ES-I3 (cell line): Measurements from ENCODE around the gene SMYD3.

Source experiments
- H3K36me3 ChIP-seq: 2 replicates; pipeline ENCODE4 v1.6.1; 2013; ENCODE audit warnings: mild to moderate bottlenecking, low read length, control low read depth, moderate library complexity; ENCODE audit not compliant: insufficient read depth
- H3K4me1 ChIP-seq: 2 replicates; pipeline ENCODE4 v1.6.1; 2013; ENCODE audit warnings: mild to moderate bottlenecking, control low read depth, low read length; ENCODE audit not compliant: insufficient read depth
- H3K9ac ChIP-seq: 2 replicates; pipeline ENCODE4 v1.6.1; 2013; ENCODE audit warnings: low read depth, mild to moderate bottlenecking, low read length, moderate library complexity
- H3K9me3 ChIP-seq: 2 replicates; pipeline ENCODE4 v1.6.1; 2013; ENCODE audit warnings: mild to moderate bottlenecking, low read length, moderate library complexity; ENCODE audit not compliant: control insufficient read depth, insufficient read depth

Gene SMYD3

DNA sequence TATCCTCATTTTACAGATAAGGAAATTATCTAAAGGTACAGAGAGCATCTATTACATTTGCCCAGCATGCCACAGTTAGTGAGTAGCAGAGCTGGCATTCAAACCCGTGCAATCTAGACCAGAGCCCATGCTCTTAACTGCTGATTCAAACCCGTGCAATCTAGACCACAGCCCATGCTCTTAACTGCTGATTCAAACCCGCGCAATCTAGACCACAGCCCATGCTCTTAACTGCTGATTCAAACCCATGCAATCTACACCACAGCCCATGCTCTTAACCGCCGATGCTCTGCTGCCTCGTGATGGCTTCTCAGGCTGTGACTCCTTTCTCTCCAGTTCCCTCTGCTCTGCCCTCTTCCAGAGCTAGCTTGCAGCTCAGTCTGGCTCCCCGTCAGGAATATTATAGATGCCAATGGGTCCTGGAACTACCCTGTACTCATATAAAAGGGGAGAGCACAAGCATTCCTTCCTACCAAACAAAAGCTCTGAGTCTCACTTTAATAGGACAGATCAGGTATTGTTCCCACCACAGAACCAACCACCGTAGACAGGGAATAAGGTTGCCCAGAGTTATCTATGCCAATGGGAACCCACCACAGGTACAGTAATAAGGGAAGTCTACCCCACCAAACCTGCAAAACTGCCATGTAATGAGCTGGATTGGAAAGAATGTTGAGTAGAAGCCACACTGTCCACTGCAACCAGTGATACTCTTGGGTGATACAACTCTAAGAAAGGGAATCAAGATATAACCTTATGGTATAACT is 78.4 kb downstream of the SMYD3 start:
- 0 out of 2 replicates have a peak, but pooled peaks cover under 1% of the 10 kb centered on the region for H3K36me3 ChIP-seq
- no peaks in the 10 kb centered on the region for H3K9me3 ChIP-seq
- H3K4me1 ChIP-seq = peaks cover 22% of the 10 kb centered on the region
- no peak overlapping the region for H3K9ac ChIP-seq

GRCh38 chr1:246427611-246428010 is 79.5 kb downstream of the SMYD3 start:
- Histone ChIP-seq H3K4me1 (peaks cover 22% of the 10 kb centered on the region), H3K36me3 (no peaks in the 10 kb centered on the region), H3K9ac (no peak overlapping the region), H3K9me3 (no peaks in the 10 kb centered on the region)

- Histone ChIP-seq H3K4me1 (peaks cover 22% of the 10 kb centered on the region), H3K36me3 (no peaks in the 10 kb centered on the region), H3K9me3 (no peaks in the 10 kb centered on the region), H3K9ac (no peak overlapping the region)
Measured at GRCh38 chr1:246425895-246426294, 81.2 kb downstream of the SMYD3 start.

GRCh38 chr1:246425139-246425794 is 81.8 kb downstream of the SMYD3 start:
- H3K9ac ChIP-seq = no peak overlapping the region
- no peaks in the 10 kb centered on the region for H3K36me3 ChIP-seq
- H3K9me3 ChIP-seq = no peaks in the 10 kb centered on the region
- peaks cover 22% of the 10 kb centered on the region for H3K4me1 ChIP-seq

GRCh38 chr1:246420300-246420699 is 86.8 kb downstream of the SMYD3 start:
- peaks cover 2% of the 10 kb centered on the region; the same call in 1 of the 2 replicates for H3K4me1 ChIP-seq
- H3K9ac ChIP-seq = no peak overlapping the region
- no peaks in the 10 kb centered on the region for H3K36me3 ChIP-seq
- peaks cover 2% of the 10 kb centered on the region; the same call in 1 of the 2 replicates for H3K9me3 ChIP-seq

DNA sequence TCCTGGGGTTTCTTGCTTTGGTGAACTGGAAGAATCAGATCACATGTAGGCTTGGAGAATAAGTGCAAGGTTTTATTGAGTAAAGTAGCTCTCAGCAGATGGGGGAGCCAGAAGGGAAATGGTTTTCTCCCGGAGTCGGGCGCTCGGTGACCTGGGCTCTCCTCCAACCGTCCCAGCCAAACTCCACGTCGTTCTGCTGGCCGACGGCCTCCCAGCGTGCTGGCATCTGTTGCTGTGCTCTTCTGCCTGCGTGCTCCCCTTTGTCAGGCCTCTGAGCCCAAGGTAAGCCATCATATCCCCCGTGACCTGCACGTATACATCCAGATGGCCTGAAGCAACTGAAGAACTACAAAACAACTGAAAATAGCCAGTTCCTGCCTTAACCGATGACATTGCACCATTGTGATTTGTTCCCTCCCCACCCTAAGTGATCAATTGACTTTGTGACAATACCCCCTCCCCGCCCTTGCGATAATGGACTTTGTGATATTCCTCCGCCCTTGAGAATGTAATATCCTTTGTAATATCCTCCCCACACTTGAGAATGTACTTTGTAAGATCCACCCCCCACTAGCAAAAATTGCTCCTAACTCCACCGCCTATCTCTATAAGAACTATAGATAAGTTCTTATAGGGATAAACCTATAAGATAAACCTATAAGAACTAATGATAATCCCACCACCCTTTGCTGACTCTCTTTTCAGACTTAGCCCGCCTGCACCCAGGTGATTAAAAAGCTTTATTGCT is 88.3 kb downstream of the SMYD3 start:
- H3K9ac ChIP-seq = no peak overlapping the region
- H3K36me3 ChIP-seq = no peaks in the 10 kb centered on the region
- peaks cover 2% of the 10 kb centered on the region; the same call in 1 of the 2 replicates for H3K9me3 ChIP-seq
- no peaks in the 10 kb centered on the region for H3K4me1 ChIP-seq

GRCh38 chr1:246417813-246418564 is 89.1 kb downstream of the SMYD3 start:
- Histone ChIP-seq H3K9me3 (peaks cover 2% of the 10 kb centered on the region; the same call in 1 of the 2 replicates), H3K9ac (no peak overlapping the region), H3K36me3 (no peaks in the 10 kb centered on the region), H3K4me1 (no peaks in the 10 kb centered on the region)

GRCh38 chr1:246417152-246417812 is 89.8 kb downstream of the SMYD3 start:
- peaks cover 2% of the 10 kb centered on the region; the same call in 1 of the 2 replicates for H3K9me3 ChIP-seq
- no peak overlapping the region for H3K9ac ChIP-seq
- H3K4me1 ChIP-seq = no peaks in the 10 kb centered on the region
- H3K36me3 ChIP-seq = no peaks in the 10 kb centered on the region

DNA sequence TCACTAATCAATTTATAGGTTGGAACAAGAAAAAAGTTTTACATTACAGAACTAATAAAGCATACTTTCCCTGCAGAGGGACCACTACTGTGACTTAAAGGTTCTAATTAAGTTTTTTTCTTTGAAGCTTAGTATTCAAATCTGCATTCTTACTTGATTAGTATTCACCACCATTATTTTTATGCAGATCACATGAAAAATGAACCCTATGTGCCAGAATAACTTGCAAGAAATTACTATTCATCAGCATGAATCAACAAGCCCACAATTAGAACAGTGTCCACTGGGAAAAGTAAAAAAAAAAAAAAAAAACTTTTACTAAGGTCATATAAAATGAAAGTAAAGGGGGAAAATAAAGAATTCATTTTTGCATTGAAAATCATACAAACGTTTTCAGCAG is 90.8 kb downstream of the SMYD3 start:
- no peaks in the 10 kb centered on the region for H3K4me1 ChIP-seq
- no peaks in the 10 kb centered on the region for H3K36me3 ChIP-seq
- no peak overlapping the region for H3K9ac ChIP-seq
- H3K9me3 ChIP-seq = peaks cover 2% of the 10 kb centered on the region; the same call in 1 of the 2 replicates

DNA sequence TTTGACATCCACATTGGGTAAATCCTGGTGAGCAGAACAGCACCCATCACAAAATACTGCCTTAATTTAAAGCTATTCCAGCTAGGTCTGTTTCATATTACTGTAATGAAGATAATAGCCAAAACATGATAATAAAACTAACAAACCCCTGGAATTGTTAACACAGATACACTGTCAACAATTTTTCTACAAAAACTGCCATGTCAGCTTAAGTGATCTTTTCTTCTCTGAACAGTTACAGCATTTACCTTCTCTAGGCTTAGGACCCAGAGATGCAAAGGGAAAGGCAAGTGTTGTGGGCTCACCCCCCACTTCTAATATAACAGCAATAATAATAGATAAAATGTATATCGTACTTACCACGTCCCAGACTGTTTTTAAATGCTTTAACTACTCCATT is 92.1 kb downstream of the SMYD3 start:
- Histone ChIP-seq H3K36me3 (no peaks in the 10 kb centered on the region), H3K4me1 (no peaks in the 10 kb centered on the region), H3K9ac (no peak overlapping the region), H3K9me3 (peaks cover 2% of the 10 kb centered on the region; the same call in 1 of the 2 replicates)

DNA sequence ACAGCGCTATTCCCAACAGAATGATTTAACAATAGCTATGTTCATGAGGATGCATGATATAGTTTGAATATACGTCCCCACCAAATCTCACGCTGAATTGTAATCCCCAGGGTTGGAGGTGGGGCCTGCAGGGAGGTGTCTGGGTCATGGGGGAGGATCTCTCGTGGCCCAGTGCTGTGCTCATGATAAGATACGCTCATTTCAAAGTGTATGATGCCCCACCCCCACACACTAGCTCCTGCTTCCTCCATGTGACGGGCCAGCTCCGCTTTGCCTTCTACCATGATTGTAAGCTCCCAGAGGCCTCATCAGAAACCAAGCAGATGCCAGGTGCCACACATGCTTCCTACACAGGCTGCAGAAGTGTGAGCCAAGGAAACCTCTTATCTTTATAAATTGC is 93.6 kb downstream of the SMYD3 start:
- H3K9me3 ChIP-seq = peaks cover 2% of the 10 kb centered on the region; the same call in 1 of the 2 replicates
- no peaks in the 10 kb centered on the region for H3K36me3 ChIP-seq
- H3K4me1 ChIP-seq = no peaks in the 10 kb centered on the region
- no peak overlapping the region for H3K9ac ChIP-seq

- no peaks in the 10 kb centered on the region for H3K4me1 ChIP-seq
- no peaks in the 10 kb centered on the region for H3K9me3 ChIP-seq
- no peaks in the 10 kb centered on the region for H3K36me3 ChIP-seq
- H3K9ac ChIP-seq = no peak overlapping the region
Measured at GRCh38 chr1:246404078-246404477, 103.0 kb downstream of the SMYD3 start.

DNA sequence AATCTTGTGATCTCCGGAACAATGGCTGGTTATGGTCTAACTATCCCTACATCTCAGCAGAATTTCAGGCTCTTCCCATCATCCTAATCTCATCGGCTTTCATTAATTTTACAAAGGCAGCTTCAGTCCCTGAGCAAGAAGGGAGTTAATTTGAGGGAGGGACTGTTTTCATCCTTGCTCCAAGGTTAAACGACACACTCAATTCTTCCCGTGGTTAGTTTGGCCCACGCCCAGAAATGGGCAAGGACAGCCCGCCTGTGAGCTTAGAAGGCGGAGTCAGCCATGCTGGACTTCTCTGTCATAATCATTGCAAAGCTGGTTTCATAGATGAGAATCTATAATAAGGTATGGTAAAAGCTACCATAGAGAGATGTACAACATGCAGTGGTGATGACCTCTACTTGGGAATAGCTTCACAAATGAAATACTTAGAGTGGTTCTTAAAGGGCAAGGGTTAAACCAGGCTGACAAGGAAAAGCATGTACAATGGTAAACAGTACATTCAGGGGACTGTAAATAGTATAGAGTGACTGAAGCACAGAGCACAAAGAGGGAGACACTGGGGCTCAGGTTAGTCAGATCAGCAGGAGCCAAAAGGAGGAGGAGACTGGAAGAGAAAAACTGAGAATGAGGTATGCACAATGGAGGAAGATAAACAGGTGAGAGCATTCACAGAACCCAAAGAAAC is 108.8 kb downstream of the SMYD3 start:
- H3K36me3 ChIP-seq = no peaks in the 10 kb centered on the region
- no peaks in the 10 kb centered on the region for H3K9me3 ChIP-seq
- H3K9ac ChIP-seq = no peak overlapping the region
- no peaks in the 10 kb centered on the region for H3K4me1 ChIP-seq
